Measurements from ENCODE around the gene UBE2R2. TPM values are rescaled to one million over a fixed set of nuclear protein-coding genes. Genes with fewer than 3 reads are reported as not detected.
"Not testable (repeated sequence)": the region's sequence is repeated elsewhere in the genome, so short reads cannot be mapped to it uniquely, and the experiment has no call there.

Gene UBE2R2
- total RNA-seq, 1 experiment from 2014 or later = 52.1 TPM

DNA sequence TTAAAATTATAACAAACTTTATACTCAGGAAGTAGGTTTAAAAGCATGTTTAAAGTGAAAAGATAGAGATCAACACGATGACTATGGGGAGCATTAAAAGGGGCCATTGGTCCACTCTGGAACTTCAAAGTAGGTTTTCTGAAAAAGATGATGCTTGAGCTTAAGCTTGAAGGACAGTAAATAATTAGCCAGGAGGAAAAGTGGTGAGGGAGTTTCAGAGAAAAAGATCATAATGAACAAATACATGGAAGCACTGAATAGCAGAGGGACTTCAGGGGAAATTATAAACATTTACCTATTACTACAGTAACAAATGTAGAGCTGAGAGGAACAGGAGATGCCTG is 8.0 kb upstream of the UBE2R2 start:
- not testable (repeated sequence) for H4K5ac ChIP-seq (ENCODE audit: insufficient read length, low read depth, low read length); H2BK20ac ChIP-seq (ENCODE audit: low read depth, low read length, poor library complexity, severe bottlenecking); H3K79me1 ChIP-seq (ENCODE audit: insufficient read depth, low read depth, low read length, poor library complexity, severe bottlenecking); H2AFZ ChIP-seq (ENCODE audit: low read length); H3K18ac ChIP-seq (ENCODE audit: insufficient read length, low read depth, low read length); H3K27me3 Mint-ChIP-seq (ENCODE audit: low read depth); H3K4me1 ChIP-seq (ENCODE audit: insufficient read depth, low read length); H3K27ac ChIP-seq (ENCODE audit: insufficient read length, low read depth, low read length); H3K4me1 Mint-ChIP-seq; H3K23ac ChIP-seq (ENCODE audit: insufficient read length, low read depth, low read length); H3K36me3 Mint-ChIP-seq (ENCODE audit: insufficient read depth in 1 of 3, low read depth in 3 of 3); H3K79me2 ChIP-seq (ENCODE audit: insufficient read depth, low read length); H2BK12ac ChIP-seq (ENCODE audit: insufficient read length, low read depth, low read length); DNase-seq; H3K9me3 Mint-ChIP-seq; H4K20me1 ChIP-seq (ENCODE audit: control insufficient read depth, insufficient read depth, insufficient read length); H3K4ac ChIP-seq (ENCODE audit: low read depth, low read length); H2BK5ac ChIP-seq (ENCODE audit: insufficient read length, low read length); H3K23me2 ChIP-seq (ENCODE audit: insufficient read length, low read depth, low read length, poor library complexity, severe bottlenecking); H3K9me3 ChIP-seq (ENCODE audit: control insufficient read depth, low read depth, low read length); H2BK120ac ChIP-seq (ENCODE audit: low read depth, low read length, poor library complexity, severe bottlenecking); H3K4me3 Mint-ChIP-seq; H3T11ph ChIP-seq (ENCODE audit: low read length); H3K4me2 ChIP-seq (ENCODE audit: insufficient read depth, insufficient read length, low read length); H3K9ac ChIP-seq (ENCODE audit: extremely low read depth, insufficient read length, low read length); H2AK5ac ChIP-seq (ENCODE audit: insufficient read length, low read length); H3K56ac ChIP-seq (ENCODE audit: insufficient read length, low read depth, low read length); H3K14ac ChIP-seq (ENCODE audit: insufficient read depth, low read length); H3K27me3 ChIP-seq (ENCODE audit: insufficient read depth, low read length); H4K8ac ChIP-seq (replicated peaks; ENCODE audit: insufficient read length, low read depth, low read length); H4K91ac ChIP-seq (ENCODE audit: insufficient read length, low read depth, low read length); H3K27ac Mint-ChIP-seq; H2BK15ac ChIP-seq (ENCODE audit: low read depth, low read length)
- WGBS (ENCODE audit: extremely low coverage, insufficient read length, low lambda C conversion rate) = no CpG with 5 or more reads among the region's 1 CpG
